ENCODE data around the gene PRLR. TPM values are rescaled to one million over a fixed set of nuclear protein-coding genes. Genes with fewer than 3 reads are reported as not detected.
A peak's percentile ranks its signal among the peaks of the same experiment; 100 is the strongest.

PRLR gene
- total and polyA plus RNA-seq, 10 of the 15 experiments (the other 5 are each of a cell fraction or from before 2014, with no cell fraction given): 0.03 to 8.1 (median 0.20) TPM

DNA sequence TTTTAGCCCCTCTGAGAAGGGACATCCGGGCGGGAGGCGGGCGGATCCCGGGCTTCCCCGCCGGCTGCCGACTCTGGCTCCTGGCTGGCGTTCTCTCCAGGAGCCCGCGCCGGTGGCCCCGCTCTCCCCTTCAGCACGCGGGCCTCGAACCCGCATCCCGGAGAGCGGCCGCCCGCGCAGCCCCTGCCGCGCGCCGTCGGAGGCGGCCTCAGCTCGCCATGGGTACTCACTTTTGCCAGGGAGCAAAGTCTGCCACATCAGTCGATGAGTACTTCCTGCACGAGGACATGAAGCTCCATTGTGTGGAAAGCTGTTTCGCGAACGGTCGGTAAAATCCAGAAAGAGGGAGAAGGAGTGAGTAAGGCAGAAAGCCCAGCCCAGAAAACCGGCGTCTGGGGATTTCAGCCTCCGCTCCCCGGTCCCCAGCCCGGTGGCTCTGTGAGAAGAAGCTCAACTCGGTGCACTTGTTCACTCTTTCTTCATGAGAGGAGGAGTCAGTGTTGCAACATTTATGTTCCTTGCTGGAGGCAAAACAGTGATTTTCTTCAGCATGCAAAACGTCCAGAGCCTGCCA is at the start of gene PRLR (continued):
- TF ChIP-seq ZNF687 (IDR thresholded peaks at IDR 0.05) (peak; percentile 60; the same call in 1 of the 2 replicates), SIX5 (IDR thresholded peaks at IDR 0.05; ENCODE audit: low read depth, low read length, severe bottlenecking) (no peak), RAD21 (IDR thresholded peaks at IDR 0.05; ENCODE audit: insufficient read depth, low read depth, low read length) (no peak), ASH2L (IDR thresholded peaks at IDR 0.05; ENCODE audit: borderline replicate concordance, low read depth) (no peak), DPF2 (IDR thresholded peaks at IDR 0.05) (peak; percentile 60), ZBED1 (IDR thresholded peaks at IDR 0.05; ENCODE audit: borderline replicate concordance) (no peak), SPI1 (IDR thresholded peaks at IDR 0.05; ENCODE audit: borderline replicate concordance, insufficient read depth, low read depth, low read length) (no peak), GATAD2B (conservative IDR thresholded peaks at IDR 0.05; ENCODE audit: low read depth) (peak; percentile 61; the same call in 1 of the 2 replicates), POLR2A (IDR thresholded peaks at IDR 0.05; ENCODE audit: low read depth, low read length) (no peak), POLR2AphosphoS5 (IDR thresholded peaks at IDR 0.05; ENCODE audit: low read length) (peak; percentile 19; the same call in 1 of the 2 replicates)
- TF ChIP-seq, protein P1, sequence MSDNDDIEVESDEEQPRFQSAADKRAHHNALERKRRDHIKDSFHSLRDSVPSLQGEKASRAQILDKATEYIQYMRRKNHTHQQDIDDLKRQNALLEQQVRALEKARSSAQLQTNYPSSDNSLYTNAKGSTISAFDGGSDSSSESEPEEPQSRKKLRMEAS (IDR thresholded peaks at IDR 0.05; ENCODE audit: low read depth, low read length): peak; percentile 22; the same call in 1 of the 2 replicates
